Transverse colon (tissue), 4 donors: ENCODE results near the gene PHF3. TPM values are rescaled to one million over a fixed set of nuclear protein-coding genes. Genes with fewer than 3 reads are reported as not detected.
A peak's percentile ranks its signal among the peaks of the same experiment; 100 is the strongest.
"Not testable (repeated sequence)": the region's sequence is repeated elsewhere in the genome, so short reads cannot be mapped to it uniquely, and the experiment has no call there.

Experiments
- DNase-seq: peaks from one replicate; pipeline ENCODE4 v3.0.0-alpha.2; 2019
- H3K27ac ChIP-seq, 4 donors: fragments of 200-600 bp; sonication (generic); 2 replicates each; pipeline ENCODE4 v1.5.1; 2016 to 2018; ENCODE audit warnings: inconsistent platforms in 4 of 4
- H3K27me3 ChIP-seq: fragments of 200-600 bp; sonication (generic); 2 replicates; pipeline ENCODE4 v1.5.1; 2017; ENCODE audit warnings: inconsistent platforms
- H3K36me3 ChIP-seq, 4 donors: fragments of 200-600 bp; sonication (generic); 2 replicates each; pipeline ENCODE4 v1.5.1; 2017 to 2019; ENCODE audit warnings: inconsistent platforms in 4 of 4
- H3K4me1 ChIP-seq, 4 donors: fragments of 200-600 bp; sonication (generic); 2 replicates each; pipeline ENCODE4 v1.5.1; 2017 to 2020; ENCODE audit warnings: inconsistent platforms in 4 of 4
- H3K4me3 ChIP-seq, 4 donors: fragments of 200-600 bp; sonication (generic); 1 replicate in 1 of 4; 2 replicates in 3 of 4; pipeline versions ENCODE4 v1.5.1 to v1.6.1; 2017 to 2019; ENCODE audit warnings: inconsistent platforms in 4 of 4
- H3K9me3 ChIP-seq, 2 donors: fragments of 200-600 bp; sonication (generic); 2 replicates each; pipeline ENCODE4 v1.5.1; 2017 to 2019; ENCODE audit warnings: inconsistent platforms in 2 of 2
- CTCF ChIP-seq, 5 experiments: fragments of 200-600 bp in 3 of 5; fragments of 450-650 bp in 2 of 5; sonication (generic) in 3 of 5; IDR thresholded peaks; 1 replicate in 2 of 5; 2 replicates in 3 of 5; pipeline ENCODE4 v1.5.1; 2016 to 2017; ENCODE audit warnings: antibody characterized with exemption in 5 of 5, inconsistent platforms in 3 of 5, mild to moderate bottlenecking in 2 of 5, moderate library complexity in 1 of 5
- EP300 ChIP-seq: sonication (generic); formaldehyde crosslinking; IDR thresholded peaks from one replicate; pipeline ENCODE4 v1.6.1; 2017; ENCODE audit warnings: antibody characterized with exemption, low read depth
- POLR2A ChIP-seq: fragments of 450-650 bp; IDR thresholded peaks from one replicate; pipeline ENCODE4 v1.6.1; 2016; ENCODE audit warnings: antibody characterized with exemption, mild to moderate bottlenecking, moderate library complexity
- POLR2AphosphoS5 ChIP-seq, 3 donors: sonication (generic); formaldehyde crosslinking; IDR thresholded peaks; one replicate each; pipeline ENCODE4 v1.6.1; 2016; ENCODE audit warnings: antibody characterized with exemption in 3 of 3
- WGBS, 2 donors: methylation state at CpG; one replicate each; pipeline ENCODE4 v1.1.5; 2018; ENCODE audit warnings: low coverage in 1 of 2; 5-methylcytosine and 5-hydroxymethylcytosine counted together
- in situ Hi-C, 4 donors: fragments of 200-750 bp; cut with MboI; loops; one replicate each; pipeline versions ENCODE4 v1.15.0 to v1.15.1; 2017; ENCODE audit warnings: low sequenced_read_pairs in 3 of 4, low pct_ligation_motif_present in 1 of 4, low pct_unique_long_range_greater_than_20kb in 1 of 4
- intact Hi-C: fragments of 100-400 bp; cut with DNase I; formaldehyde crosslinking; loops from one replicate; pipeline ENCODE4 v1.15.1; 2023; ENCODE audit warnings: low total_unique reads
- total RNA-seq, 4 donors: library from RNA; depleted of rRNA; stranded (reverse); fragments of >200 nt; gene quantifications; one replicate each; pipeline ENCODE4 v1.1.0, GENCODE V29; 2016

PHF3 gene
- total RNA-seq, 4 donors from 2014 or later: 49.4 to 94.8 (median 68.9) TPM

- Histone ChIP-seq H3K9me3 (no peaks in the 10 kb centered on the region), H3K27me3 (no peaks in the 10 kb centered on the region), H3K36me3 (no peaks in the 10 kb centered on the region), H3K4me1 (peaks cover 0 to under 1% (median 0%) of the 10 kb centered on the region in 4 donors), H3K4me3 (no peak overlapping the region), H3K27ac (no peak overlapping the region)
- intact Hi-C loops (no loop called here), in situ Hi-C loops (no loop called here)
- DNase-seq: no peak
- no peak for TF ChIP-seq EP300
- no peak for TF ChIP-seq POLR2A
- no peak for TF ChIP-seq POLR2AphosphoS5 (IDR thresholded peaks at IDR 0.05)
Observed at GRCh38 chr6:63730311-63730710, 94.7 kb downstream of the PHF3 start.

GRCh38 chr6:63731930-63732329 lies 96.3 kb downstream of the PHF3 start:
- intact Hi-C loops: no loop called here
- WGBS, 2 donors: 87 to 92% methylated on average over 3 of the region's 3 CpGs
- H3K4me3 ChIP-seq: no peak overlapping the region
- H3K36me3 ChIP-seq: no peaks in the 10 kb centered on the region
- in situ Hi-C loops: no loop called here
- no peak overlapping the region for H3K27ac ChIP-seq
- no peak for DNase-seq
- no peaks in the 10 kb centered on the region for H3K27me3 ChIP-seq
- no peaks in the 10 kb centered on the region for H3K4me1 ChIP-seq
- TF ChIP-seq CTCF (IDR thresholded peaks at IDR 0.05): no peak
- no peak for TF ChIP-seq EP300
- TF ChIP-seq POLR2AphosphoS5 (IDR thresholded peaks at IDR 0.05): no peak
- no peak for TF ChIP-seq POLR2A
- H3K9me3 ChIP-seq: no peaks in the 10 kb centered on the region

- DNase-seq: no peak
- 47 to 96% methylated on average over 2 of the region's 2 CpGs for WGBS, 2 donors
- Histone ChIP-seq H3K4me3 (no peak overlapping the region), H3K27ac (no peak overlapping the region), H3K4me1 (no peaks in the 10 kb centered on the region), H3K27me3 (no peaks in the 10 kb centered on the region), H3K9me3 (no peaks in the 10 kb centered on the region), H3K36me3 (no peaks in the 10 kb centered on the region)
- TF ChIP-seq POLR2AphosphoS5 (IDR thresholded peaks at IDR 0.05): no peak
- in situ Hi-C loops: no loop called here
- intact Hi-C loops: no loop called here
Observed at GRCh38 chr6:63732336-63732735, 96.7 kb downstream of the PHF3 start.

- H3K27me3 ChIP-seq: no peaks in the 10 kb centered on the region
- 80 to 81% methylated on average over 3 of the region's 3 CpGs for WGBS, 2 donors
- no peaks in the 10 kb centered on the region for H3K9me3 ChIP-seq
- H3K27ac ChIP-seq: no peak overlapping the region
- in situ Hi-C loops (no loop called here), intact Hi-C loops (no loop called here)
- peaks cover 0 to 9% (median 2%) of the 10 kb centered on the region in 4 donors for H3K4me1 ChIP-seq
- DNase-seq: no peak
- TF ChIP-seq EP300 (no peak), CTCF (IDR thresholded peaks at IDR 0.05) (no peak), POLR2AphosphoS5 (IDR thresholded peaks at IDR 0.05) (no peak), POLR2A (no peak)
- no peak overlapping the region for H3K4me3 ChIP-seq
- no peaks in the 10 kb centered on the region for H3K36me3 ChIP-seq
Observed at GRCh38 chr6:63734923-63735322, 99.3 kb downstream of the PHF3 start.

GRCh38 chr6:63738190-63738589 lies 102.6 kb downstream of the PHF3 start:
- H3K9me3 ChIP-seq, H3K27ac ChIP-seq, DNase-seq, H3K36me3 ChIP-seq, H3K27me3 ChIP-seq, in situ Hi-C loops, H3K4me3 ChIP-seq, H3K4me1 ChIP-seq, intact Hi-C loops: not testable (repeated sequence)
- 100% methylated on average over 2 of the region's 2 CpGs; no CpG with 5 or more reads in 1 of the 2 donors for whole genome bisulfite sequencing, 2 donors

GRCh38 chr6:63739094-63739687 lies 103.6 kb downstream of the PHF3 start:
- H3K27ac ChIP-seq: peak overlapping the region; percentile 39 to 58 (median 40)
- no peaks in the 10 kb centered on the region for H3K9me3 ChIP-seq
- DNase-seq: peak; percentile 7
- intact Hi-C loops: no loop called here
- H3K4me1 ChIP-seq: peaks cover 0 to 9% (median 2%) of the 10 kb centered on the region in 4 donors
- no peak for TF ChIP-seq CTCF (IDR thresholded peaks at IDR 0.05)
- no peak for TF ChIP-seq POLR2A
- TF ChIP-seq EP300: no peak
- TF ChIP-seq POLR2AphosphoS5 (IDR thresholded peaks at IDR 0.05): peak in 1 of 3 donors; percentile 12
- H3K36me3 ChIP-seq: no peaks in the 10 kb centered on the region
- H3K4me3 ChIP-seq: no peak overlapping the region
- in situ Hi-C loops: no loop called here
- 22% methylated on average over 1 of the region's 1 CpG; no CpG with 5 or more reads in 1 of the 2 donors for WGBS, 2 donors
- H3K27me3 ChIP-seq: no peaks in the 10 kb centered on the region
